NCI-H1436 treated with DMSO at 0.1 percent for 48 hours (cell line): ENCODE measurements around the gene MLN.

Experiments
- DNase-seq: peaks from one replicate; lab custom pipeline; 2025; lab: John Stamatoyannopoulos, UW

Gene MLN

DNA sequence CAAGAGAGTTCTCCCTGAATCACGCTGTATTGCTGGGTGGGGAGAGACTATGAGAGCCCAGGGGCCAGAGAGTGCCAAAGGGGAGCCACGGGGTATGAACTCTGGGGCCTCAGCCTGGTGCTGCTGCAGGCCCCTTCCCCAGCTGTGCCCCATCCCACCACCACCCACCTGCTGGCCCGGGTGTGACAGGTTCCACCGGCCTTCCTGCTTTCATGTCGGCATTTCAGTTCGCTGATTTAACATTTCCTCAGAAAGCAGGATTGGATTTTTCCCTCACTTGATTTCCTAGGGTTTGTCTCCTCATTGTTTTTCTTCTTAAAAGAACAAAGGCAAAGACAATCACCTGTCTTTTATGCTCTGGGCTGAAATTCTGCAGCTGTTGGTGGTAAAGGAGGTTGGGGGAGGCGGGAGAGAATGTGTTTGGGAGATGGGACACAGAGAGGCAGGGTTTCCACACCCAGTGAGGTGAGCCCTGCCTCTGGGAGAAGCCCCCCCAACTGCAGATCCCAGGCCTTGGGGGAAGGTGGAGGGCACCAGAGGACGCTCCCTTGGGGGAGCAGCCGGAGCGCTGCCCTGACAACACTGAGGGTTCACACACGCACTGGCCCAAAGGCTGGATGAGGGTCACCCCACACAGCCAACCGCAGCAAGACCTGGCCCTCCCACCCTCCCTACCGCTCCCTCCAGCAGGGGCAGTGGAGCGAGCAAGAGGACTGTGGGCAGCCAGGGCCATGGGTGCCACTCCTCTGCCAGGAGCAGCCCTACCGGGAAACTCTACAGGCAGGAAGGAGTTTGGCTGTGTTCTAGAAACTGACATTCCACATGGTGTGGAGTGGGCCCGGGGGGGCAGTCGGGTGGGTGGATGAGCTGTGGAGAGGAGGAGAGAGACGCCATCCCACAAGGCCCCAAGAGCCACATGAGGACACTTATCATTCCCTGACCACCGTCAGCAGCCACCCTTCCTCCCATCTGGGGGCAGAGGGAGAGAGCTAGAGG lies 10.5 kb upstream of the MLN start:
- no peak for DNase-seq

DNA sequence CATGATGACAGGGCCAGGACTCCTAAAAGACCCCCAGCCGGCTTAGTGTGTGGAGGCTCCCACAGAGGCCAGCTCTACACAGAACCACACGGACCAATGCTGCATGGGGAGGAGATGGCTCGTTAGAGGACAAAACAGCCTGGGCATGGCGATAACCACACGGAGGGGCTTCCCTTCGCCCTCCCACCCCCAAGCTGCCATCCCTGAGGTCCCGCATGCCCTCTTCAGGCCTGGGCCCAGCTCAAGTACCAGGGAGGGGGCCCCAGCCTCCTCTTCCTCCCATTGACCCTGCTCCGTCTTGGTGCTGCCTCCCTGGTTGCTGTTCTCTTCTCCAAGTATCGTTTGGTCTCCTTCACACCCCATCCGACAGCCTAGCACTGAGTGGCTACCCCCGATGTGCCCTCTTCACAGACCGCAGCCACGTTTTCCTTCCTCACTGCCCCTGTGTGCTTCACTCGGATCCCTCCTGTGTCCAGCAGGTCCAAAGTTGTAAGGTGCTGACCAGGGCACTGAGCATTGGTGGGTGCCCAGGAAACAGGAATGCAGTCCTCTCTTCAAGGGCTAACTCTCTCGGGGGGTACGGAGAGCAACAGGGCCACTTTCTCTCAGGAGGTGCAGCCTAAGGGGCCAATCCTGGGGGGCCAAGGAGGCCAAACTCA lies 9.6 kb upstream of the MLN start:
- DNase-seq, result no peak

DNA sequence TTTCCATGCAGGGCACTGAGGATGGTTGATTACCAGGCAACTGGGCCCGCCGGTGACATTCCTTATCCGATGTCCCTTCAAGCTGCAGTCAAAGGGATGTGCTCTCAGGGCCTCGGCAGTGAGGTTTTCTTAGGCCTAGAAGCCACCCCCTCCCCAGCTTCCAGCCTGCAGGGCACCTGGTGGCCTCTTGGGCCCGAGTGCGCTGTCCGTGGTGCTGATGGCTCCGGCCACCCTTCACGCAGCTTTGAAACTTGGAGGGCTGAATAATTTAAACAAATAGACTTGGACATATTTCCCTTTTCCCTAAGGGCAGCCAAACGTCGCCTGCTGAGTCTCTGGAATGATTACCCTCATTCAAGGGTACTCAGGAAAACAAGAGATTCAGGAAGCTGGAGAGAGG lies 8.9 kb upstream of the MLN start:
- DNase-seq, result no peak

DNA sequence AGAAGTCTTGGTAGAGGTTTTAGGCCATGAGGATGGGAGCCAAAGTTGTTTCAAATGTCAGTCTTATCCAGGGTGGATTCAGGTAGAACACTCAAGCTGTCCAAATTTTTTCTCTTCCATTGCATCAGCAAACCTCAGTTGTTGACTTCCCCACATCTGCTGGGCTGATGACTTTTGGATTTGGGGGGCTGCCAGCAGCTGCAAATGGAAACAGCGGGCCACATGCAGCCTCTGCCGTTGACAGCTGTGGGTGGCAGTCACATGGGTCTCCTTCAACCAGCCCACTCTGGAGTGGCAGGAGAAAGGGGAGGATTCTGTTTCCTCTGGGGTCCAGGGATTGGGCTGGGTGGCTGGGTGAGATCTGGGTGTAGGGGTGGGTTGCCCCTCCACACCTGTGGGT lies 5.8 kb upstream of the MLN start:
- DNase-seq, result no peak

DNA sequence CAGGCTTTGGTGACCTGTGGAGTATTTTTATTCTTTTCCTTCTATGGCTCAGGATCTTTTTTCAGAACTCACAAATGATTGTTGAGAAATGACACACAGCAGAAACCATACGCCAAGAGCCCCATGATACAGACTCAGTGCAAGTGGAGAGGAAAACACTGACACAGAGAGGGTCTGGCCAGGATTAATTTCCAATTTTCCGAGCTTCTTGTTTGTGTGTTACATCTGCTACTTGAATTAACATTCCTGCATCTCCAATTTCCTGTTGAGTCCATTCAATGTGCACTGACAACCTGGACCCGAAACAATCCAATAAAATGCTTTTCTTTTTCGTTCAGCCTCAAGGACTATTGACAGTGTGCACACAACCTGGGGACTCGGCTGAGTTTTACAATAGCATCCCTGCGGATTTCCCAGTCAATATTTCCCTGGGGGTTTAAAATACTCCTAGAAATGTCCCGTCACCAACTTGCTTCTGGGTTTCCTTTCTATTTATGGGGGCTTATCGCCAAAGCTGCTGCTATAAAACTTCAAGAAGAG lies 4.9 kb upstream of the MLN start:
- no peak for DNase-seq

DNA sequence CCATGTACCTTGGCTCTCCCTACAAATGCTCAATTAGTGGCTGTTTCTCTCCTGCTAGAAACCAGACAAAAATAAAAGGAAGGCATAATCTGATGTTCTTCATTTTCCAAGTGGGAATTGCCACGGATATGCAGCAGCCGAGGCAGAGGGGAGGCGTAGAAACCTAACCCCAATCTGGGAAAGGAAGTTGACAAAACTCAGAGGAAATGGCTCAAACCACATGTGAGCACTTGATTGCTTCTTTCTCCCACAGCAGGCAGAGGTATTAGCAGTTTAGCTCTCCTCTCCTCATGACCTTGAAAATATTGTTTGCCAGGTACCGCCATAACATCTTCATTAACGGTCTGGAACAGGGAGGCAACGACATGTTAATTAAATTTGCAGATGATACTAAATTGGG lies 3.8 kb upstream of the MLN start:
- no peak for DNase-seq

DNA sequence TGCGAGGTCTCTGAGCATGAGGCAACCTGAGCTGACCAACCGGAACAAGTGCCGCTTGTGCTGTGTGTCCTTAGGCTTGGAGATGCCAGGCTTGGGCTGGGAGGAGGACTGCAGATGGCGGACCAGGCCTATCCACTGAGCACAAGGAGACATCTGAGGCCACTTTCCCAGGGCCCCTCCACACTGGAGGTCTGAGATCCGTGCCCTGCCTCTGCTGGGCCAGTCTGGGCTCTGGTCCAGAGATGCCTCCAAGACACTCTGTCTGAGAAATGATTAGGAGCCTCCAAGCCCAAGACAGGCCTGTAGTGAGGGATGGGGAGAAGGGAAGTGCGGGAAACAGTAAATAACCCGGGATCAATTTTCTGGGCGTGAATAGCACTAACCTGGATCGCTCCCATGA lies 3.0 kb upstream of the MLN start:
- no peak for DNase-seq

DNA sequence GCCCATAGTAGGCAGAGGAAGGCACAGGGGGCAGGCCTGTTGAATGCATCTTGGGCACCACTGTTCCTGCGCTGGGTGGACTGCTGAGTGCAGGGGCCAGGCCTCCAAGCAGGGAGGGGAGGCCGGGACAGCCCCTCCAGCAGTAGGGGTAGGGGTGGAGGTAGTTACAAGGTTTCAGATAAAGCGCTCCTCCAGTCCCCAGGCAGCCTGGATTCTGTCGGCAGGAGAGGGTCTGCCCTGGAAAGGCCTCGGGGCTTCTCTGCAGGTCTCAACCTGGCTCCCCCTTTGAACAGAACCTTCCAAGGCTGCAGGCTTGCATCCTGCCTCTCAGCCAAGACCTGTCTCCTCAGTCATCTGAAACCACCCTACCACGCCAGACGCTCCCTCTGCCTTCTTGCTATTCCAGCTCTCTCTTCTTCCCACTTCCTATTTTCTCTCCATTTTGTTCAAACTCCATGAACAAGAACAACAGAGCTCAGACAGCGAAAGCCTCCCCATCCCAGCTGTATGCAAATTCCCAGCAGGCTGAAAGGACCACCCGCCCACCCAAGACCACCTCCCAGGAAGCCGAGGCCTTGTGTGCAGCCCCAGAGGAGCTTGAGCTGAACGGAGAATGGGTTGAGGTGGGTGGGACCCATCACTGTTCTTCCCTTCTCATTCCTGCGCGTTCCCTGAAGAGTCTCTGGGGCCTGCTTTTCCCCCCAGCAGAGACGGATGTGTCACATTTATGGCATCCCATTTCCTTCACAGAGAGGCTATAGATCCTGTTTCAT lies 1.4 kb downstream of the MLN start:
- no peak for DNase-seq

DNA sequence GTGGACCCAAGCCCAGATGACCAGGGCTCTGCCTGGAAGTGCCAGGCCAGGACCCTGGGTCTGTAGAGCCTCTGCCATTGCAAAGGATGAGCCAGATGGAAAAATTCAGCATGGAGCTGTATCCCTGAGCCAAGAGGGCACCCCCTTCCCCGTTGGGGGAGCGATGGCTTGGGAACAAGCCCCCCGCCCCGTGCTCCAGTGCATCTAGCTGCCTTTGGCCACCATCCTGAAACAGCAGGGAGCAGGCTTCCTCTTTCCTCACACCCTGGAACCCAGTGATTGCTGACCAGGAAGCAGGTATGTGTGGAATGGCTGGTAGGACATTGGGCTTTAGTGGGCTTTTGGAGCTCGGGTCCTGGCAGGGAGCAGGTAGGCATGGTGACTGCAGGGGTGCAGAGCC lies 2.2 kb downstream of the MLN start:
- DNase-seq, result no peak

DNA sequence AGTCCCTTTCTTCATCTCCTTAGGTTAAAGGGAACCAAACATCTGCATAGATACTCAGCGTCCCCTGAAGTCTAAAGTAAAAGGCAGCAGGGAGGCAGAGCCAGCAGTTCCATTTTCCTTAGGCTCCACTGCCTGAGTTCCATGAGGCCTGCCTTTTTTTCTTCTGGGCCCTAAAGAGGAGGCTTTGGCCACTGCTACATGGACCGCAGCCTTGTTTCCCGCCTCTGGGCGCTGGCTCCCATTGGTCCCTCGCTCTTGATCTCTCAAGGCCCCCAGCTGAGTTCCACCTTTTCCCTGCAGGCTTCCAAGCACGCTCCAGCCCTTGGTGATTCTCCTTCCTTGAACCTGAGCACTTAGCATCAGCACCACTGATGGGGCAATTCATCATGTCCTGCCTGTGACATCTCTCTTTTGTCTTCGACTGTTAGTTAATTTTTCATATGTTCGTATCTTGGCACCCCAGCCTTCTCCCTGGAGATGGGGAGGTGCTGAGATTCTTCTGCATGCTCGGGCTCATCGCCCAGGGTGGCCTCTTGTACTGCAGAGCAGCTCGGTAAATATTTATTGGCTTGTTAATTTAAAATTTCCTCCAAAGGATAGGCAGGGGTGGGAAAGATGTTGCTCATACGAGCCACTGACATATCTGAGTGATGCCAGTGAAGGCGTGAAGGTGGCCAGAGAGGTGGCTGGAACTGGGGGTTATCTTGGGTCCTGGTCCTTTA lies 3.4 kb downstream of the MLN start:
- no peak for DNase-seq

DNA sequence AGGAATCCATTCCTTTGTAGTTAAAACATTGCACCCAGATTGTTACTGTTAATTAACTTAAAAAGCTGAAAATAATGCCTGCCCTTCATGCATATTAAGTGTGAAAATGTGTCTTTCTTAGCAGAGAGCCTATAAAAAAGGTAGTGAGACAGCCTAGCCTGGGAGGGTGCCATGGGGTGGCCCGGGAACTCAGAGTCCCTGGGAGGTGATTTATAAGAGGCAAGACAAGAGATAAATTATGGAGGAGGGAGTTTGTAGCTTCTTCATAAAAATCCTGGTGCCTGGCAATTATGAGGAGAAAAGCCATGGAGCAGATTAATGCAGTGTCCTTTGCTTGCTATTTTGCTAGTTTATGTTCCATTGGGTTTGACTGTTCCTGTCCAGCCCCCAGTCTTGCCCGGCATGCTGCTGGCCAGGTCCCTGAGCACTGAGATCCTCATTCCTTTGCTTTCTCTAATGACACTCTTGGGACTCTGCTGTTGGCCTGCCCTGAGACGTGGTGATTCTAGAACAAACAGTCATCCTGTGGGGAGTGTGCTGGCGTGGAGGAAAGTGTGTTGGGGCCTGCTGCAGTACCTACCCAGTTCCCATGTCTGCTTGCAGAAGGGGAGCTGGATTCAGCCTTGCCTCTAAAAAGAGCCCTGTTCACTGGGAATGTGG lies 4.2 kb downstream of the MLN start:
- no peak for DNase-seq

DNA sequence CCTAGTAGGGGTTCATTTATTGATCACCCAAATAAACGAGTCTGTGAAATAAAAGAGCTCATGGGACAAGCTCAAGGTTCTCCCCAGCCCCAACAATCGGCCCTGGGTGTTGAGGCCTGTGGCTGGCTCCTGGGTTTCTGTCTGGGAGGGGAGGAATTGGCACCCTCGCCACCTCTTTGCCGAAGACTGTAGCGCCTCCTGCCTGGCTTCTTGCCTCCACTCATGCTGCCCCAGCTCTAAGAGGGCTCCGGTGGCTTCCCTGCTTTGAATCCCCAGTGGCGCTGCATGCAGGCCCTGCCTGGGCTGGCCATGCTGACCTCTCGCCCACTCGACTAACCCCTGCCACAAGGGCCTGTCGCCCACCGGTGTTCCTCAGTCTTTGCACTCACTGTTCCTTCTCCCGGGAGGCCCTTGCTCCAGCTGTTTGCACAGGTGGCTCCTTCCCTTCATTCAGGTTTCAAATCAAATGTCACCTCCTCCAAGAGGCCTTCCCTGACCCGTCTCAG lies 5.4 kb downstream of the MLN start:
- DNase-seq, result no peak

DNA sequence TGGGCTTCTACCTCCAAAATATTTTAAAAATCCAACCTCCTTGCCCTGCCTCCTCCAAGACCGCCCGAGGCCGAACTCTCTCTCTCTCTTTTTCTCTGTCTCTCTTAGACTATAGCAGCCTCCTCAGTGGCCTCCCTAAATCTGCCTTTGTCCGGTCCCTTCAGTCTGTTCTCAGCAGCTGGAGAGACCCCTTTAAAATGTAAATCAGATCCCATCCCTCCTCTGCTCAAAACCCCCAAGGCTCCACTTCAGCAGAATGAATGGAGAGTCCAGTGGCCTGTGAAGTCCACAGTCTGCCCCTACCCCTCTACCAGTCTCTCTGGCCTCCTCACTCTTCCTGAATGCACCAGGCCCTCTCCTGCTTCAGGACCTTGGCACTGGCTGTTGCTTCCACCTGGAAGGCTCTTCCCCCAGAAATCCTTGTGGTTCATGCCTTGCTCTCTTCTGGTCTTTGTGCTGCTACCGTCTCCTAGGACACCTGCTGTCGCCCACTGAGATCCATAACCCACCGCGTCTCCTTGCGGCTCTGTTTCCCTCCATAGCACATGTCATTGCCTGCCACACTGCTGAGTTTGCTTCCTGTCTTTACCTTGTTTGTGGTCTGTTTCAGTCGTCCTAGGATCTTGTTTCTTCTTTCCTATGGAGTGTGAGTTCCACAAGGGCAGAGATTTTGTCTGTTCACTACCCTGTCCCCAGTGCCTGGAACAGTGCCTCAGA lies 6.0 kb downstream of the MLN start:
- no peak for DNase-seq

DNA sequence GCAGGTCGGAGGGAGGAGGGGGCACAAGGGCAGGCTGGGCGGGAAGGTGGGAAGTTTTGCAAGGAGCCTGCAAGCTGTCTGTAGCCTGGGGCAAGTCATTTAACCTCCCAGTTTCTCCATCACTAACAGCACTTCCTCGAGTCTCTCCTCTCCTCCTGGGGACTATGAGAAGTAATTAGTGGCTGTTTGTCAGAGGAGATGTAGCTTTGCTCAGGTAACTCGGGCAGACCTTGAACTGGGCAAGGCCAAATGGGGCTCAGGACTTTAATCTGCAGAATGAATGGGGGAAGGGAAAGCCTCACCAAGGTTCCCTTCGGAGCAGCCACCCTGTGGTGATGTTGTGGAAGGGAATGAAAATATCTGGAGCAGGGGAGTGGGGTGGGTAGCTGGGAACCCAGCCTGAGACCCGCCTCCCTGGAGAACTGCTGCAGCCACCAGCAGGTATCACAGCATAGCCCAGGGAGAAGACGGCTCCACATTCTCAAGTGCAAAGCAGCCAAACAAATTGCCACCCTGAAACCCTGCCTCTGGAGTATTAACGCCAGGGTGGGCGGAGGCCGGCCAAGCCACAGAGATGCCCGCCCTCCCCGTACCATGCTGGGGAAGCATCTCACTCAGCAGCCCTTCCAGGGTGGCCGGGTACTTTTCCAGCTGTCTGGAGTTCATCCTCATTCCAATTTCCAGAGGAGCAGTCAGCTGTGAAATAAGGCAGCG lies 8.7 kb downstream of the MLN start:
- no peak for DNase-seq

DNA sequence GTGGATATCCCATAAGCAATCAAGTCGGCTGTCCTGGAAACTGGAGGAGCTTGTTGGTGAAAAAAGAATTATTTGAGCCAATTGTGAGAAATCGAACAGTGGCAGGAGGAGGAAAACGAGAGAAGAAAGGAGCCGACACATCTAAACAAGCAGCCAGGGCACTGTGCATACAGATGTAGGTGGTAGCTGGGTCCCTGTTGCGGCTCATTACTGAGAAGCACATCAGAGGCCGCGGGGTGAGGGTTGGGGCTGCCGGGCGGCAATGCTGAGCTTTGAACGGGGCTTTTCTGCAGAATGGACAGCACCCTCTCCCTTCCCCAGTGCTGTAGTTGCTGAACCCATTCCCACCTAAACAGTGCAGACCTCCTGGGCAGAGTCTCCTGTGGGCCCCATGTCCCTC lies 10.8 kb downstream of the MLN start:
- DNase-seq, result no peak

DNA sequence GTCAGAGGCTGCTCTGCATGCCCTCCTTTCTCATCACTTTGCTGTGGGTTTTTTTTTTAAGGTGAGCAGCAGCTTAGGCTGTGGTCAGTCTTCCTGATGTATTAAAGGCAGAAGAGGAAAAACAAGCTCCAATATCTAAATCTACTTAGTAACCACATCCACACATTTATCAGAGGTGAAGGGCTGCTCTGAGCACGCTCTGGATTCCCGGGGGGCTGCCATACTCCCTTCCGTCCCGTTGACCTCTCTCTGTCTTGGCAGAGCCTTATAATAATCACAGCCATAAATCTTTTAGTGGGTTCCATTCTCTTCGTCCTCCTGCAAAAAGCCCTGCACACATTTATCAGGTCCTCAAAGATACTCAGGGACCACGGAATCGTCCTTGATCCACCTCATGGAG lies 12.2 kb downstream of the MLN start:
- no peak for DNase-seq

DNA sequence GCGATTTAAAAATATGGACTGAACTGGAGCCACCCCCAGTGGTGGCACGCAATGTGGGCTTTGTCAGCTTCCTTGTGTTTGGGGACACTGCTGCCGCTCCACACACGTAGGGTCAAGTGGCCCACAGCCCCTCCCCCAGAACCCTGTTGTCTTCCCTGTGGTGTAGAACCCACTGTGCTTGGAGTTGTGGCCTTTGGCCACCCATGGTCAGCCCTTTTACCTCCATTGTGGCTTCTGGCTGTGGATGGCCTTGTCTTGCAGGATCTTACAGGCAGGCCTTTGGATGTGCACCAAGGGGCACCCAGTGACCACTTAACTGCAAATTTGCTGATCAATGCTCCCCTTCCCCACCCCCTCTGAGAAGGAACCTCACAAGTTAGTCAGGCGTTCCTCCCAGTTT lies 12.9 kb downstream of the MLN start:
- no peak for DNase-seq

DNA sequence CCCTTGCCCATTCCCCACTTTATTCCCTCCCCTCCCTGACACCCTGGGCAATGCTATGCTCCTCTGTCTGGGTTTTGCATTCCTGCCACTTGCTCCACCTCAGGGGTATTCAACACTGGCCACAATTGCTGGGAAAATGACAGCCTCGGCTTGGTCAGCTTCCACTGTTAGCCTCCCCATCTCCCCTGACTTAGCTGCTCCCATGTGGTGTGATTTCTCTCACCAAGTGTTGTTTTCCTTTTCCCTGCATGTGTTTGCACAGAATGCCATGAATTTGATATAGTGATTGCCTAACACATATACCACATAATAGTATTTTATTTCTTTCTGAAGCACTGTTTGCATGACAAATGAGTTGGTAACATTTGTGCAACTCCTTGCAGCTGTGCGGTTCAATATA lies 13.4 kb downstream of the MLN start:
- no peak for DNase-seq

DNA sequence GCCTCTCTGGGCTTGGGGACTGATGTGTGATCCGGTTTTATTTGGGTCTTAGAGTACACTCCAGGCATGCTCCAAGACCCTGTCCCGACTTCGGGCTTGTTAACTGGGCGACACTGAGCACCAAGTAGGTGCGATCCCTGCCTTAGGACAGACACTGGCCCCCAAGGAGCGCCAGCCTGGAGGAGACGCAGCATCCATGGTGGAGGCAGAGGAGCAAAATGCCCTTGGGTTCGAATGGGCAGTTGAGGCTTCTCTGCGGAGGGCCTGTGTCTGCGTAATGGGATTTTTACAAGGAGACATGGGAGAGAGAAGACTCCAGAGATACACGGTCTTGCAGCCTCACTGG lies 14.3 kb downstream of the MLN start:
- no peak for DNase-seq
